ENCODE data around the gene DHRS13. TPM values are rescaled to one million over a fixed set of nuclear protein-coding genes. Genes with fewer than 3 reads are reported as not detected.
A peak's percentile ranks its signal among the peaks of the same experiment; 100 is the strongest.

Gene DHRS13
- total RNA-seq, 2 donors from 2014 or later: 7.3 to 9.9 TPM

GRCh38 chr17:28944343-28944742 lies 41.5 kb upstream of the DHRS13 start:
- no peaks in the 10 kb centered on the region for H3K27me3 ChIP-seq
- DNase-seq (no peak), ATAC-seq (no peak)
- no peak overlapping the region for H3K27ac ChIP-seq
- H3K9me3 ChIP-seq: no peaks in the 10 kb centered on the region
- H3K4me1 ChIP-seq: peaks cover 67% of the 10 kb centered on the region
- intact Hi-C loops (cut with DNase I): no loop called here
- TF ChIP-seq CTCF (IDR thresholded peaks at IDR 0.05) (no peak), POLR2A (IDR thresholded peaks at IDR 0.05) (no peak)
- no peak overlapping the region for H3K4me3 ChIP-seq
- peaks cover 0 to 2% of the 10 kb centered on the region in 2 donors for H3K36me3 ChIP-seq (replicated peaks in 1 of 2; ENCODE audit: insufficient read depth in 1 of 2, low read depth in 2 of 2)
- 66 to 77% methylated on average over 4 of the region's 4 CpGs for WGBS, 2 donors

- no peak overlapping the region for H3K27ac ChIP-seq
- peaks cover 73% of the 10 kb centered on the region for H3K4me1 ChIP-seq
- TF ChIP-seq CTCF (IDR thresholded peaks at IDR 0.05) (no peak), POLR2A (IDR thresholded peaks at IDR 0.05) (no peak)
- WGBS, 2 donors: 87 to 95% methylated on average over 2 of the region's 2 CpGs
- H3K4me3 ChIP-seq: no peak overlapping the region
- peaks cover 0 to 2% of the 10 kb centered on the region in 2 donors for H3K36me3 ChIP-seq (replicated peaks in 1 of 2; ENCODE audit: insufficient read depth in 1 of 2, low read depth in 2 of 2)
- intact Hi-C loops (cut with DNase I): no loop called here
- DNase-seq (no peak), ATAC-seq (no peak)
- H3K27me3 ChIP-seq: no peaks in the 10 kb centered on the region
- H3K9me3 ChIP-seq: no peaks in the 10 kb centered on the region
Measured at GRCh38 chr17:28942925-28943324, 40.0 kb upstream of the DHRS13 start.

GRCh38 chr17:28941251-28941650 lies 38.4 kb upstream of the DHRS13 start:
- no peak for DNase-seq
- no peaks in the 10 kb centered on the region for H3K9me3 ChIP-seq
- peaks cover 72% of the 10 kb centered on the region for H3K4me1 ChIP-seq
- peaks cover 0 to 2% of the 10 kb centered on the region in 2 donors for H3K36me3 ChIP-seq (replicated peaks in 1 of 2; ENCODE audit: insufficient read depth in 1 of 2, low read depth in 2 of 2)
- no peak overlapping the region for H3K4me3 ChIP-seq
- no peaks in the 10 kb centered on the region for H3K27me3 ChIP-seq
- WGBS, 2 donors: 71 to 75% methylated on average over 1 of the region's 1 CpG
- peak overlapping the region in 1 of 4 donors; percentile 18 for H3K27ac ChIP-seq
- no peak for ATAC-seq
- intact Hi-C loops (cut with DNase I): no loop called here
- TF ChIP-seq CTCF (IDR thresholded peaks at IDR 0.05): no peak
- TF ChIP-seq POLR2A (IDR thresholded peaks at IDR 0.05): no peak

GRCh38 chr17:28940675-28941074 lies 37.8 kb upstream of the DHRS13 start:
- DNase-seq (no peak), ATAC-seq (no peak)
- peaks cover 0 to 2% of the 10 kb centered on the region in 2 donors for H3K36me3 ChIP-seq (replicated peaks in 1 of 2; ENCODE audit: insufficient read depth in 1 of 2, low read depth in 2 of 2)
- H3K4me1 ChIP-seq: peaks cover 71% of the 10 kb centered on the region
- intact Hi-C loops (cut with DNase I): no loop called here
- H3K27me3 ChIP-seq: no peaks in the 10 kb centered on the region
- no peak overlapping the region for H3K4me3 ChIP-seq
- WGBS, 2 donors: 35 to 46% methylated on average over 3 of the region's 3 CpGs
- H3K9me3 ChIP-seq: no peaks in the 10 kb centered on the region
- TF ChIP-seq CTCF (IDR thresholded peaks at IDR 0.05) (no peak), POLR2A (IDR thresholded peaks at IDR 0.05) (no peak)
- no peak overlapping the region for H3K27ac ChIP-seq

GRCh38 chr17:28940142-28940541 lies 37.3 kb upstream of the DHRS13 start:
- Histone ChIP-seq H3K9me3 (no peaks in the 10 kb centered on the region), H3K4me3 (no peak overlapping the region), H3K4me1 (peaks cover 70% of the 10 kb centered on the region), H3K27ac (no peak overlapping the region), H3K27me3 (no peaks in the 10 kb centered on the region), H3K36me3 (replicated peaks in 1 of 2; ENCODE audit: insufficient read depth in 1 of 2, low read depth in 2 of 2) (peaks cover 0 to 2% of the 10 kb centered on the region in 2 donors)
- DNase-seq: no peak
- intact Hi-C loops (cut with DNase I): no loop called here
- TF ChIP-seq CTCF (IDR thresholded peaks at IDR 0.05) (no peak), POLR2A (IDR thresholded peaks at IDR 0.05) (no peak)
- 48 to 57% methylated on average over 3 of the region's 3 CpGs for WGBS, 2 donors
- no peak for ATAC-seq
